ENCODE measurements around the gene ENDOD1. TPM values are rescaled to one million over a fixed set of nuclear protein-coding genes. Genes with fewer than 3 reads are reported as not detected.

ENDOD1 gene
- total RNA-seq, 1 experiment from 2014 or later, result 8.1 TPM

- no peaks in the 10 kb centered on the region for H3K9me2 ChIP-seq (ENCODE audit: insufficient read depth)
- no peaks in the 10 kb centered on the region for H3K9me3 ChIP-seq (ENCODE audit: insufficient read depth, low read depth)
- intact Hi-C loops (cut with micrococcal nuclease; ENCODE audit: unreplicated experiment), result no loop called here
- peaks cover 10% of the 10 kb centered on the region; the same call in 1 of the 2 replicates for H3K79me2 ChIP-seq (ENCODE audit: low read depth)
- H3K36me3 ChIP-seq (ENCODE audit: low read depth), result no peaks in the 10 kb centered on the region
- H4K20me1 ChIP-seq (ENCODE audit: insufficient read depth), result no peaks in the 10 kb centered on the region
- H3F3A ChIP-seq (ENCODE audit: insufficient read depth, low read depth), result peaks cover 18% of the 10 kb centered on the region
- no peaks in the 10 kb centered on the region for H3K27me3 ChIP-seq (ENCODE audit: insufficient read depth, low read depth)
- ChIA-PET CTCF (interaction anchor here (0.6 to 0.8 kb wide), 2 partner anchors 12 to 1329 kb away, joined by 3 read pairs; no protein-coding TSS in a partner anchor), POLR2A (ENCODE audit: unreplicated experiment) (interaction anchor here (0.9 kb wide), 1 partner anchor 41 kb away, joined by 8 read pairs; no protein-coding TSS in a partner anchor)
- H2AFZ ChIP-seq, result no peak overlapping the region
- DNase-seq, result no peak
- H3K4me1 ChIP-seq (replicated peaks; ENCODE audit: insufficient read depth), result peaks cover 24% of the 10 kb centered on the region
- H3K4me3 ChIP-seq, result no peak overlapping the region
- TF ChIP-seq EZH2 (IDR thresholded peaks at IDR 0.05; ENCODE audit: low read depth) (no peak), CTCF (conservative IDR thresholded peaks at IDR 0.05) (no peak)
- H3K27ac ChIP-seq, result no peak overlapping the region
- no peak overlapping the region for H3K4me2 ChIP-seq
- BruUV-seq (replicated peaks), result no TSS peak
These were observed 6.4 kb downstream of the ENDOD1 start for GRCh38 chr11:95095858-95096587.

GRCh38 chr11:95097209-95097608 is 7.6 kb downstream of the ENDOD1 start:
- H3K4me2 ChIP-seq, result no peak overlapping the region
- no peak for DNase-seq
- H3K9me2 ChIP-seq (ENCODE audit: insufficient read depth), result no peaks in the 10 kb centered on the region
- peaks cover 15% of the 10 kb centered on the region for H3F3A ChIP-seq (ENCODE audit: insufficient read depth, low read depth)
- H3K79me2 ChIP-seq (ENCODE audit: low read depth), result peaks cover 6% of the 10 kb centered on the region; the same call in 1 of the 2 replicates
- H2AFZ ChIP-seq, result no peak overlapping the region
- H3K4me1 ChIP-seq (replicated peaks; ENCODE audit: insufficient read depth), result peaks cover 16% of the 10 kb centered on the region
- no TSS peak for BruUV-seq (replicated peaks)
- no peaks in the 10 kb centered on the region for H3K9me3 ChIP-seq (ENCODE audit: insufficient read depth, low read depth)
- no peaks in the 10 kb centered on the region for H3K36me3 ChIP-seq (ENCODE audit: low read depth)
- no peak overlapping the region for H3K27ac ChIP-seq
- intact Hi-C loops (cut with micrococcal nuclease; ENCODE audit: unreplicated experiment), result no loop called here
- TF ChIP-seq CTCF (conservative IDR thresholded peaks at IDR 0.05) (no peak), EZH2 (IDR thresholded peaks at IDR 0.05; ENCODE audit: low read depth) (no peak)
- no peaks in the 10 kb centered on the region for H3K27me3 ChIP-seq (ENCODE audit: insufficient read depth, low read depth)
- CTCF ChIA-PET, result no interaction called here
- POLR2A ChIA-PET (ENCODE audit: unreplicated experiment), result no interaction called here
- no peaks in the 10 kb centered on the region for H4K20me1 ChIP-seq (ENCODE audit: insufficient read depth)
- H3K4me3 ChIP-seq, result no peak overlapping the region

GRCh38 chr11:95098826-95099225 is 9.2 kb downstream of the ENDOD1 start:
- Histone ChIP-seq H3K9me3 (ENCODE audit: insufficient read depth, low read depth) (no peaks in the 10 kb centered on the region), H3K4me3 (no peak overlapping the region), H3K4me2 (no peak overlapping the region), H3F3A (ENCODE audit: insufficient read depth, low read depth) (no peaks in the 10 kb centered on the region), H2AFZ (no peak overlapping the region), H3K36me3 (ENCODE audit: low read depth) (no peaks in the 10 kb centered on the region), H4K20me1 (ENCODE audit: insufficient read depth) (no peaks in the 10 kb centered on the region), H3K27ac (no peak overlapping the region), H3K27me3 (ENCODE audit: insufficient read depth, low read depth) (no peaks in the 10 kb centered on the region), H3K79me2 (ENCODE audit: low read depth) (peaks cover 6% of the 10 kb centered on the region; the same call in 1 of the 2 replicates), H3K9me2 (ENCODE audit: insufficient read depth) (no peaks in the 10 kb centered on the region), H3K4me1 (replicated peaks; ENCODE audit: insufficient read depth) (no peaks in the 10 kb centered on the region; the same call in 1 of the 2 replicates)
- intact Hi-C loops (cut with micrococcal nuclease; ENCODE audit: unreplicated experiment), result no loop called here
- CTCF ChIA-PET, result no interaction called here
- TF ChIP-seq EZH2 (IDR thresholded peaks at IDR 0.05; ENCODE audit: low read depth) (no peak), CTCF (conservative IDR thresholded peaks at IDR 0.05) (no peak)
- POLR2A ChIA-PET (ENCODE audit: unreplicated experiment), result no interaction called here
- BruUV-seq (replicated peaks), result no TSS peak
- DNase-seq, result no peak

Measured in PC-9 (cell line).